Panc1 (cell line): ENCODE results near the gene SLIT3. TPM values are rescaled to one million over a fixed set of nuclear protein-coding genes. Genes with fewer than 3 reads are reported as not detected.

ENCODE experiments used
- ATAC-seq: fragments of 200-7000 bp; cut with Tn5 transposase; 2 replicates; pipeline ENCODE4 v1.9.1; 2020; ENCODE audit warnings: mild to moderate bottlenecking, moderate library complexity
- BruUV-seq: library from RNA; stranded (reverse); fragments of 400-500 nt; replicated peaks from 2 replicates; lab custom pipeline; 2021; lab: Mats Ljungman, UMichigan
- CTCF ChIA-PET: fragments of 300-600 bp; sonication (Branson Sonifier 250); formaldehyde crosslinking; loops from one replicate; lab custom pipeline; 2022; ENCODE audit warnings: antibody characterized with exemption; lab: Charles Lee
- POLR2A ChIA-PET: fragments of 300-600 bp; sonication (Branson Sonifier 250); formaldehyde crosslinking; loops from one replicate; lab custom pipeline; 2022; ENCODE audit warnings: antibody characterized with exemption; lab: Charles Lee
- DNase-seq: peaks from one replicate; pipeline ENCODE4 v3.0.0-alpha.2; 2010; ENCODE audit warnings: low read depth, low spot score
- H3K27ac ChIP-seq: 2 replicates; pipeline ENCODE4 v1.5.1; 2011; ENCODE audit warnings: mild to moderate bottlenecking, low read length, inconsistent platforms
- H3K27me3 ChIP-seq: fragments of 200-500 bp; sonication (Bioruptor generic); 2 replicates; pipeline ENCODE4 v1.6.0; 2014; ENCODE audit warnings: low read length, inconsistent platforms; ENCODE audit not compliant: control insufficient read depth, insufficient read depth
- H3K36me3 ChIP-seq: fragments of 200-500 bp; sonication (Bioruptor generic); 2 replicates; pipeline ENCODE4 v1.5.1; 2014; ENCODE audit warnings: inconsistent platforms, mild to moderate bottlenecking, low read length, moderate library complexity; ENCODE audit not compliant: control insufficient read depth, insufficient read depth
- H3K4me1 ChIP-seq: 2 replicates; pipeline ENCODE4 v1.5.1; 2011; ENCODE audit warnings: inconsistent platforms, mild to moderate bottlenecking, low read length, moderate library complexity; ENCODE audit not compliant: control insufficient read depth, insufficient read depth
- H3K4me3 ChIP-seq, 2 experiments: 2 replicates each; pipeline ENCODE4 v1.5.1; 2011 to 2012; ENCODE audit warnings: low read depth in 2 of 2, low read length in 2 of 2, mild to moderate bottlenecking in 2 of 2, inconsistent platforms in 1 of 2, moderate library complexity in 1 of 2
- H3K9me3 ChIP-seq: fragments of 200-500 bp; sonication (Bioruptor generic); 2 replicates; pipeline ENCODE4 v1.5.1; 2014; ENCODE audit warnings: low read depth, mild to moderate bottlenecking, inconsistent platforms, low read length, moderate library complexity; ENCODE audit not compliant: control insufficient read depth, insufficient read depth
- POLR2AphosphoS5 ChIP-seq: IDR thresholded peaks from 2 replicates; pipeline ENCODE4 v1.6.1; 2012; ENCODE audit warnings: mild to moderate bottlenecking, low read depth, low read length, moderate library complexity
- REST ChIP-seq, 2 experiments: IDR thresholded peaks; 2 replicates each; pipeline ENCODE4 v1.6.1; 2011 to 2012; ENCODE audit warnings: low read depth in 2 of 2, control low read depth in 1 of 2, low read length in 1 of 2, mild to moderate bottlenecking in 1 of 2, moderate library complexity in 1 of 2; ENCODE audit not compliant: insufficient read depth in 1 of 2
- SIN3A ChIP-seq: IDR thresholded peaks from 2 replicates; pipeline ENCODE4 v1.6.1; 2012; ENCODE audit warnings: low read depth, mild to moderate bottlenecking, low read length, moderate library complexity, borderline replicate concordance; ENCODE audit not compliant: insufficient read depth
- TCF7L2 ChIP-seq: IDR thresholded peaks from 2 replicates; pipeline ENCODE4 v1.6.1; 2011; ENCODE audit warnings: mild to moderate bottlenecking, low read depth, low read length, inconsistent platforms
- in situ Hi-C: cut with HindIII; loops from 2 replicates; pipeline ENCODE4 v1.10.0; 2016; ENCODE audit warnings: low sequenced_read_pairs, low pct_unique_long_range_greater_than_20kb
- intact Hi-C: fragments of 100-400 bp; cut with micrococcal nuclease; formaldehyde crosslinking; loops from one replicate; pipeline ENCODE4 v1.10.0; 2022; ENCODE audit not compliant: unreplicated experiment
- total RNA-seq: library from RNA; stranded (reverse); gene quantifications from one replicate; pipeline ENCODE4 v1.2.1, GENCODE V29; 2021; ENCODE audit not compliant: unreplicated experiment
- TF ChIP-seq, protein P1 (sequence below): fragments of 450-650 bp; IDR thresholded peaks from 2 replicates; pipeline ENCODE4 v1.5.1; 2017; ENCODE audit warnings: mild to moderate bottlenecking

Gene SLIT3
- total RNA-seq, 1 experiment from 2014 or later: 26.4 TPM

- H3K27me3 ChIP-seq: no peaks in the 10 kb centered on the region
- H3K9me3 ChIP-seq: no peaks in the 10 kb centered on the region
- H3K4me1 ChIP-seq: no peaks in the 10 kb centered on the region
- DNase-seq (no peak), ATAC-seq (no peak)
- H3K27ac ChIP-seq: no peak overlapping the region
- intact Hi-C loops (loop anchor here (10.0 kb wide), 1 partner anchor 242 kb away; no protein-coding TSS in a partner anchor), in situ Hi-C loops (no loop called here)
- ChIA-PET POLR2A (no interaction called here), CTCF (no interaction called here)
- no TSS peak for BruUV-seq
- no peak overlapping the region for H3K4me3 ChIP-seq
- no peaks in the 10 kb centered on the region for H3K36me3 ChIP-seq
- TF ChIP-seq, protein P1, sequence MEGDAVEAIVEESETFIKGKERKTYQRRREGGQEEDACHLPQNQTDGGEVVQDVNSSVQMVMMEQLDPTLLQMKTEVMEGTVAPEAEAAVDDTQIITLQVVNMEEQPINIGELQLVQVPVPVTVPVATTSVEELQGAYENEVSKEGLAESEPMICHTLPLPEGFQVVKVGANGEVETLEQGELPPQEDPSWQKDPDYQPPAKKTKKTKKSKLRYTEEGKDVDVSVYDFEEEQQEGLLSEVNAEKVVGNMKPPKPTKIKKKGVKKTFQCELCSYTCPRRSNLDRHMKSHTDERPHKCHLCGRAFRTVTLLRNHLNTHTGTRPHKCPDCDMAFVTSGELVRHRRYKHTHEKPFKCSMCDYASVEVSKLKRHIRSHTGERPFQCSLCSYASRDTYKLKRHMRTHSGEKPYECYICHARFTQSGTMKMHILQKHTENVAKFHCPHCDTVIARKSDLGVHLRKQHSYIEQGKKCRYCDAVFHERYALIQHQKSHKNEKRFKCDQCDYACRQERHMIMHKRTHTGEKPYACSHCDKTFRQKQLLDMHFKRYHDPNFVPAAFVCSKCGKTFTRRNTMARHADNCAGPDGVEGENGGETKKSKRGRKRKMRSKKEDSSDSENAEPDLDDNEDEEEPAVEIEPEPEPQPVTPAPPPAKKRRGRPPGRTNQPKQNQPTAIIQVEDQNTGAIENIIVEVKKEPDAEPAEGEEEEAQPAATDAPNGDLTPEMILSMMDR: no peak
- no peak for TF ChIP-seq TCF7L2
Measured at GRCh38 chr5:168702511-168702910, 598.4 kb downstream of the SLIT3 start.

GRCh38 chr5:168701641-168702040 lies 599.3 kb downstream of the SLIT3 start:
- H3K9me3 ChIP-seq: no peaks in the 10 kb centered on the region
- intact Hi-C loops (loop anchor here (10.0 kb wide), 1 partner anchor 243 kb away; no protein-coding TSS in a partner anchor), in situ Hi-C loops (no loop called here)
- TF ChIP-seq, protein P1: no peak
- TF ChIP-seq POLR2AphosphoS5 (no peak), REST (IDR thresholded peaks at IDR 0.05; ENCODE audit: insufficient read depth in 1 of 2, low read depth in 2 of 2, low read length in 1 of 2) (no peak), SIN3A (no peak), TCF7L2 (no peak)
- H3K27me3 ChIP-seq: no peaks in the 10 kb centered on the region
- H3K4me3 ChIP-seq: no peak overlapping the region
- no peak for DNase-seq
- no peak overlapping the region for H3K27ac ChIP-seq
- no peaks in the 10 kb centered on the region for H3K4me1 ChIP-seq
- ATAC-seq: no peak
- no peaks in the 10 kb centered on the region for H3K36me3 ChIP-seq
- no TSS peak for BruUV-seq
- POLR2A ChIA-PET: no interaction called here
- CTCF ChIA-PET: no interaction called here
